ENCODE results near the gene DOP1B.
"Not testable (repeated sequence)": the region's sequence is repeated elsewhere in the genome, so short reads cannot be mapped to it uniquely, and the experiment has no call there.

DOP1B gene

DNA sequence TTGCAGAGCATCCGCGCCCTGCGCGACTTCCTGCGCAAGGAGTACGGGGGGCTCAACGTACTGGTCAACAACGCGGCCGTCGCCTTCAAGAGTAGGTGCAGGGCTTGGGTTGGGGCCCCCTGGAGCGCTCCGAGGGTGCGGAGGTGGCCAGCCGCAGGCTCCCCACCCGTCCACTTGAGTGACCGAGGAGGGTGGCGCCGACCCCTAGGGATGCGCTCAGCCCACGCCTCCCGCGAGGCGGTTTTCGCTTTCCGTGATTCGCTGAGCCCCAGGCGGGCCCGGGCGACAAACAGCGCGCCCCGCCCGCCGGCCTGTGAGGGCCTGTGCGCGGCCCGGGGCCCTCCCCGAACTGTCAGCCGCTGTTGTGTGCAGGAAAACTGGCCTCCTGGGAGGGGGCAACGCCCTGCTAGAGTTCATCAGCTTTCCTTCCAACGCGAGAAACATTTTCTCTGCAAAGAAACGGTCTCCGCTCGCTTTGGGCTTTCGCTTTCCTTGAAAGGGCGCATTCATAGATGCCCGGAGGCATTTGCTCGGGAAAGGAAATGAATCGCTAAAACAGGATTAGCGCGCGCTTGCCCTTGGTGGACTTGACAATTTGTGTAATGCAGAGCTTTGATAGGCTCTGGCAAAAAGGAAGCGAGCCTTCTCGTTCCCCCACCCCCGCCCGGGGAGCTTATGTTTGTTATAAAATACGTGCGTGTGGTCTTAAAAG, 21.1 kb upstream of the DOP1B start:
- peak; percentile 74 to 77 for DNase-seq

DNA sequence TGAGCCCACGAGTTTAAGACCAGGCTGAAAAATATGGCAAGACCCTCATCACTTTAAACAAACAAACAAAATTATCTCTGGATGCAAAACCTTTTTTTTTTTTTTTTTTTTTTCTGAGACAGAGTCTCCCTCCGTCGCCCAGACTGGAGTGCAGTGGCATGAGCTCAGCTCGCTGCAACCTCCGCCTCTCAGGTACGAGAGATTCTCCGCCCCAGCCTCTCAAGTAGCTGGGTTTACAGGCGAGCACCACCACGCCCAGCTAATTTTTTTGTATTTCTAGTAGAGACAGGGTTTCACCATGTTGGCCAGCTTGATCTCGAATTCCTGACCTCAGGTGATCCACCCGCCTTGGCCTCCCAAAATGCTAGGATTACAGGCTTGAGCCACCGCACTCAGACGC, 16.8 kb upstream of the DOP1B start:
- DNase-seq: not testable (repeated sequence)

DNA sequence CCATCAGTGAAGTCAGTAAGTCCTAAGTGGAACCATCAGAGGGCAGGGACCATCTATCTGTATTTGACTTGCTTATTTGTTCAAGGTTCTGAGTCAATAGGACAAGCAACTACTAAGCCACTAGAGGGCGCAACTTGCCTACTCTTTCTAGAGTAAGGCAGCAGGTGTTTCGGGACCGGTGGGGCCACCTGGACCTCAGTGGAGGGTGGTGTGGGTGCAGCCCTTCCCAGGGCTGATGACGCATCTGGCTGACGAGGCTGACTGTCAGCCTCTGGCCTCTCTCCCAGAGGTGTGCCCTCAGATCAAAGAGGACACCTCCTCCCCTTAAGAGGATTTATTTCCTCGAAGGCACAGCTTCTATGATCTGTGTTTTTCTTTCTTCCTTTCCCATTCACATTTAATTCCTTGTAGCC, 15.1 kb upstream of the DOP1B start:
- DNase-seq: peak; percentile 98

DNA sequence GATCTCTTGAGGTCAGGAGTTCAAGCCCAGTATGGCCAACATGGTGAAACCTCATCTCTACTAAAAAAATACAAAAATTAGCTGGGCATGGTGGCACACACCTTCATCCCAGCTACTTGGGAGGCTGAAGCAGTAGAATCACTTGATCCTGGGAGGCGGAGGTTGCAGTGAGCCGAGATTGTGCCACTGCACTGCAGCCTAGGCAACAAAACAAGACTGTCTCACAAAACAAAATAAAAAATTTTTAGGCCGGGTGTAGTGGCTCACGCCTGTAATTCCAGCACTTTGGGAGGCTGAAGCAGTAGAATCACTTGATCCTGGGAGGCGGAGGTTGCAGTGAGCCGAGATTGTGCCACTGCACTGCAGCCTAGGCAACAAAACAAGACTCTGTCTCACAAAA, 12.4 kb upstream of the DOP1B start:
- not testable (repeated sequence) for DNase-seq

DNA sequence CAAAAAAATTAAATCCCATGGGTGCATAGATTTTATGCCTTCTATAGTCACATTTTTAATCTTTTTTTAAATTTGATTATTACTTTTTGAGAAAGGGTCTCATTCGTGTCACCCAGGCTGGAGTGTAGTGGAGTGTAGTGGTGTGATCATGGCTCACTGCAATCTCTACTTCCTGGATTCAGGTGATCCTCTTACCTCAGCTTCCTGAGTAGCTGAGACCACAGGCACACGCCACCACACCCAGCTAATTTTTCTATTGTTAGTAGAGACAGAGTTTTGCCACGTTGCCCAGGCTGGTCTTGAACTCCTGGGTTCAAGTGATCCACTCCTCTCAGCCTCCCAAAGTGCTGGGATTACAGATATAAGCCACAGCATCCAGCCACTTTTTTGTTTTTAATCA, 11.4 kb upstream of the DOP1B start:
- DNase-seq: no peak

DNA sequence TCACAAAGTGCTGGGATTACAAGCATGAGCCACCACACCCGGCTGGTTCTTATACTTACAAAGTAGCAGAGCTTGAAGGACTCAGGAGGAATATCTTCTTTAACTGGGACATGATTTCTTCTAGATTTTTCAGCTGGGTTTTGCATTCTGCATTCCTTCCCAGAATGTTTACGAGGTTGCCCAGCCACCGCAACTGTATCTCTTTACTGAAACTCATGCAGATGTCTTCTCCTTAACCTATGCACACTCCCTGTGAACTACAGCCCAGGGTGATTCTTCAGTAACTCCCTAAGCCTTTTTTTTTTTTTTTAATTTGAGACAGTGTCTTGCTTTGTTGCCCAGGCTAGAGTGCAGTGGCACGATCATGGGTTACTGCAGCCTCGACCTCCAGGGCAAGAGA, 8.7 kb upstream of the DOP1B start:
- DNase-seq: no peak

DNA sequence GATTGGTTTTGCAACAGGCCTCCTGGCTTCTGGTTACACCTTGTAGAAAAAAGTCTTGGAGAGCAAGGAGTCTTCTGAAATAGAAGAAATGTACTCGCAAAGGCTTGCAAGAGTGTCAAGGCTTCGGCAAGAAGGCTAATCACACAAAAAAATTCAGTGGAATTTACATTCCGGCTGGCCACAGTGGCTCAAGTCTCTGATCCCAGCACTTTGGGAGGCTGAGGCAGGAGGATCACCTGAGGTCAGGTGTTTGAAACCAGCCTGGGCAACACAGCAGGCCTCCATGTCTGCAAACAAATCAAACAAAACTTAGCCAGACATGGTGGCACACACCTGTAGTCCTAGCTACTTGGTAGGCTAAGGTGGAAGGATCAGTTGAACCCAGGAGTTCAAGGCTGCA, 7.7 kb upstream of the DOP1B start:
- DNase-seq: no peak

DNA sequence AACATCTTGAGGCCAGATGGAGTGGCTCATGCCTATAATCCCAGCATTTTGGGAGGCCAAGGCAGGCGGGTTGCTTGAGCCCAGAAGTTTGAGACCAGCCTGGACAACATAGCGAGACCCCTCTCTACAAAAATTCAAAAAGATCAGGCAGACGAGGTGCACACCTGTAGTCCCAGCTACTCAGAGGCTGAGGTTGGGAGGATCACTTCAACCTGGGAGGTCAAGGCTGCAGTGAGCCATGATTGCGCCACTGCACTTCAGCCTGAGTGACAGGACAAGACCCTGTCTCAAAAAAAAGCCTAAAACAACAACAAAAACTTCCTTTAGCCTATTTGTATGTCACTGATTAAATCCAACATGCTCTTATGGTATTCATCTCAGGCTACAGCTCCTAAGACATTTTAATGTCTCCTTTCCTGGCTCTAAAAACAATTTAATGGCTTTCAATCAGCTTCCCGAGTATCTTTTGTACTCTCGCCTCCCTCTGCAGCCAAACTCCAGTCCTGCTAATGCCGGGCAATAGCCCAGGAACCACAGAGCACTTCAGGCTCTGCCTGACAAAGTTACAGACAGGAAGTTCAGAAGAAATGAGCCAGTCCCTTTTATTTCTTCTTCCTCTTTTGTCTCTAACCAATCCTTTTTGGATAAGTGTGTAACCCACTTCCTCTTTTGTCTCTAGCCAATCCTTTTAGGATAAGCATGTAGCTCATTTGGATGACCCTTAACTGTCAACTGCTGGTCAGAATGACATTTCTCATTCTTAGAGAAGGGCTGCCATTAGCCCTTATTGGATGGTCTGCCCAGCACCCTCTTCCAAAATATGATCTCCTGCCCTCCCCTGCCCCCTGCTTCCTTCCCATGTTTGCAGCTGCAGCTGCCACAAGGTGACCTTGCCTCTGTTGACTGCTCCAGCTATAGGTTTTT, 6.6 kb upstream of the DOP1B start:
- no peak for DNase-seq

DNA sequence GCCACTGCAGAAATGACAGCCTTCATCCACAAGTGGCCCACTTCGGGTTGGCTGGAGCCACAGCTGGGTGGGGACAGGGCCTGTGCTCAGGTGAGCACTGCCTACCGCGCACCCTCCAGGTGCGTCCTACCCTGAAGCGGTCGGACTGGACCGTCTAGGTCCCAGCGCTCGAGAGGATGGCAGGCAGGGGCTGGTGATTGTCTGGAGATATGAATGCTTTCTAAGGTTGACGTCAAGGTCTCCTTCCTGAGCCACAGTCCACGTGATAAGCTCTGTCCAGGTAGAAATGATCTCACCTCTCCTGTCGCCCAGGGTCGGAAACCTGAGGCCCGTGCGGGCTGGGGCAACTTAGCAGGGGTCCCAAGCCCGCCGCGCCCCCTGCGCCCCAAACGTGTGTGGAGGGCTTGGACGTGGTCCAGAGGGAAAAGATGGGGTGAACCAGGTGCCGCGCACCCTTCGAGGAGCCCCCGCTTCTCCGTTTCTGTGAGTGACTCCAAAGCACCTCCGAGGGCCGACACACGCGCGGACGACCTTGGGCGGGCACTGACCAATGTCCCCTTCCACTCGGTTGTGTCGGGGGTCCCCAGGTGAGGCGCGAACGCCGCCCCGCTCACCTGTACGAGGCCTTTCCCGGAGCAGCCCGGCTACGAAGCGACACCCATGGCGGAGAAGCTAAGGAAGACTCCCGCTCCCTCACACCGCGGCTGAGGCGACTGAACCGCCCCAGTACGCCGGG, 853 bp upstream of the DOP1B start:
- no peak for DNase-seq

DNA sequence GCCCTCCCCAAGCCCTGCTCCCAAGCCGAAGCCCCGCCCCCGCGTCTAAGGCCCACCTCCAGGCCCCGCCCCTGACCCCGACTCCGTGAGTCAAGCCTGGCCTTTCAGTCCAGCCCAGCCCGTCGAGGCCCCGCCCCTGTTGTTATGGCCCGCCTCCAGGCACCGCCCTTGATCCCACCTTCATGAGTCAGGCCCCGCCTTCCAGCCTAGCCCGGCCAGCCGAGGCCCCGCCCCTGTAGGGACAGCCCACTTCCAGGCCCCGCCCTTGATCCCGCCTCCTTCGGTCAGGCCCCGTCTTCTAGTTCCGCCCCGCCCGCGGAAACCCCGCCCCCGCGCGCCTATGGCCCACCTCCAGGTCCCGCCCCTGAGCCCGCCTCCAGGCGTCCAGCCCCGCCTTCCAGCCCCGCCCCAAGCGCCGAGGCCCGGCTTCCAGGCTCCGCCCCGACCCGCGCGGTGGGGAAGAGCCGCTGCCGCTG, 247 bp upstream of the DOP1B start:
- peak; percentile 95 to 96 for DNase-seq

DNA sequence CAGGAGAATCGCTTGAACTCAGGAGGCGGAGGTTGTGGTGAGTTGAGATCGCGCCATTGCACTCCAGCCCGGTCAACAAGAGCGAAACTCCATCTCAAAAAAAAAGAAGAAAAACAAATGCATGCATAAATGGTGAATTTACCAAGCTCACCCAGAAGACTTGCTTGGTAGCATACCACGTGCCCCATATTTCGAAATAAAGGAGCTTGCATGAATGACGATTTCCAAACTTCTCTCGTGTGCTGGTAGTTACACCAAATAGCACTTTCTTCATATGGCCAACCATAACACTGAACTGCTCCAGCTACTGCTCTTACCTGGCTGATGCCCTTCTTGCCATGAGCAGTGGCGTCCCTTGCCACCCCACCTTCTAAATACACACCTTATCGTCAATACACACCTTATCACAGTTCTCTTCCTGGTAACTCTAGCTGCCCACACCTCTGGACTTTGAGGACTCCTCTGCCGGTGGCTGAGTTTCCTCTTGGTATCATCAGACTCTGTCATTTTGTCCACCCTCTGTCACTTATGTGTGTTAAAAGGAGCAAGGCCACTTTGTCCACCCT, 2.8 kb downstream of the DOP1B start:
- no peak for DNase-seq

DNA sequence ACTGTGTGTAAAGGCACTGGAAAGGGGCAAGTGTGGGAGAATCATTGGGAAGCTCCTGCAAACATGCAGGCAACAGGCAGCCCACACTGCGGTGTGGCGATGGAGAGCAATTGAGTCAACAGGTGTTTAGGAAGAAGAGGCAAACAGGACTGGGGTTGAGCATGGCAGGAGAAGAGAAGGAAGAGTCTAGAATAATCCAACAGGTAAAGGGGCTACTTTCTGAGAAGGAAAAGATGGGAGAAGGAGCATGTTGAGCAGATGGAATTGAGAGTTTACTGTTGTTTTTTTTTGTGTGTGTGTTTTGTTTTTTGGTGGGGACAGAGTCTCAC, 4.2 kb downstream of the DOP1B start:
- no peak for DNase-seq

DNA sequence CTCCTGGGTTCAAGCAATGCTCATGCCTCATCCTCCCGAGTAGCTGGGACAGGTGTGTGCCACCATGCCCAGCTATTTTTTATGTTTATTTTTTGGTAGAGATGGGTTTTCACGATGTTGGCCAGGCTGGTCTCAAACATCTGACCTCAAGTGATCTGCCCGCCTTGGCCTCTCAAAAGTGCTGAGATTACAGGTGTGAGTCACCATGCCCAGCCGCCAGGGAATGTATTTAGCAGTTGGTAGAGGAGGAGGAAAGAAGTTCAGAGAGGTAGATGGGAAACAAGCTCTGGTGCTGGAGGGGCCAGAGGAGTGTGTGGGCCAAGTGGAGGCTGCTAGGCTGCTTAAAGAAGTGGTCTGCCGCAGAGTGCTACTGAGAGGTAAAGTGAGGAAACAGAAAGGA, 6.0 kb downstream of the DOP1B start:
- DNase-seq: no peak

DNA sequence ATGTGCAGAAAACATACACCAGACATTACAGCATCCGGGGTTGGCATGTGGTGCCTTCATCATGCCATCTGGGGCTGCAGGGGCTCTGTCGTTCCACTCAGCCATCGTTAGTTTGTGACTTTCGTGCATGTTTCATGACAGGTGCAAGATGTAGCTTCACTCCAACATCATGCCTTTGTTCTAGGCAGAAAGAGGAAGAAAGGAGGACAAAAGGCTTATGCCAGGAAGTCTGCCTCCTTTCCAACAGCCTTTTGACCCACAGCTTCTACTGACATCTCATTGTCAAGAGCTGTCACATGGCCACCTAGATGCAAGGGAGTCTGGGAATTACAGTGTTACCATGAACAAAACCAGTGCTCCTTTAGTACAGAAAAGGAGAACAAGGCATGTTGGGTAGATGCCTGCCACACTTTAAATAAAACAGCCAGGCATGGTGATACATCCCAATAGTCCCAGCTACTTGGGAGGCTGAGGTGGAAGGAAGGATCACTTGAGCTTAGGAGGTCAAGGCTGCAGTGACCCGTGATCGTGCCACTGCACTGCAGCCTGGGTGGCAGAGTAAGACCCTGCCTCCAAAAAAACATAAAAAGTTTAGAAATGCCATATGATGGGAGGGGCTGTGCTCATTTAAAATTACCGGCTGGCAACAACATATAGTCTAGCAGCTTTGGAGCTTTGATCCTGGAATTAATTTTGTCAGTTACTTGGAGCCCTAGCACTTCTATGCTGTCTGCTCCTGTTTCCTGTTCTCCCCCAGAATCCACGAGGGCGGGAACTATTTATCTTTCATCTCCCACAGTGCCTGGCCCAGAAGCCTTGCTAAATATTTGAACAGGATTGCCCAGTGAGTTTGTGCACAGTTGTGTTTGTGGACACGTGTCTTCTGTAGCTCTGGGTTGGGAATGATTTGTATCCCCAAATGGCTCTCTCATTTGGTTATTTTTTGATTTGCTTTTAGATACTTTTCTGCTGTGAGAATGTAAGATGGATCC, 7.4 kb downstream of the DOP1B start:
- DNase-seq: peak; percentile 58 to 60

DNA sequence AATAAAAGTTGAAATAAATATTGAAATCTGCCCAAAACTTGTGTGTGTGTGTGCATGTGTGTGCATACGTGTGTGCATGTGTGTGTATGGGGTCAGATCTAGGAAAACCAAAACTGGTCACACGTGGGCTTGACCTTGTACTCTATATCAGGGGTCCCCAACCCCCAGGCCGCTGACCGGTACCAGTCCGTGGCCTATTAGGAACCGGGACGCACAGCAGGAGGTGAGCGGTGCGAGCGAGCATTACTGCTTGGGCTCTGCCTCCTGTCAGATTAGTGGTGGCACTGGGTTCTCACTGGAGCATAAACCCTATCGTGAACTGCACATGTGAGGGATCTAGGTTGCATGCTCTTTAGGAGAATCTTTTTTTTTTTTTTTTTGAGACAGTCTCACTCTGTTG, 8.7 kb downstream of the DOP1B start:
- DNase-seq: no peak

DNA sequence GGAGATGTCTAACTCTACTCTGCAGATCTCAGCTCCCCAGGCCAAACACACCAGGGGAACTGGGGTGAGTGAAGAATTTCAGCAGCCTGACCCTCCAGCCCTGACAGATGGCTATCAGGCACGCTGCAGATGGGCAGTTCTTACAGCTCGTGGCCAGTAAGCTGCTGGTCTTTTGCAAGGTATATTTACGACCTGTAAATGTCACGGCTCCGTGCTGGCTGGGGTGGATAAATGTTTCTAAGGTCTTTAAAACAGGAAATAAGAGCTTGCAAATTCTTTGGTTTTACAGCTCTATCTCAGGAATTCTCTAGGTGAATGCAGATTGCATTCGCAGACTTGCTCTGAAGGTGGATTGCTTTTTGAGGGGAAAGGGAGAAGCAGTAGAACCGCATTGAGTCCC, 10.1 kb downstream of the DOP1B start:
- DNase-seq: no peak

DNA sequence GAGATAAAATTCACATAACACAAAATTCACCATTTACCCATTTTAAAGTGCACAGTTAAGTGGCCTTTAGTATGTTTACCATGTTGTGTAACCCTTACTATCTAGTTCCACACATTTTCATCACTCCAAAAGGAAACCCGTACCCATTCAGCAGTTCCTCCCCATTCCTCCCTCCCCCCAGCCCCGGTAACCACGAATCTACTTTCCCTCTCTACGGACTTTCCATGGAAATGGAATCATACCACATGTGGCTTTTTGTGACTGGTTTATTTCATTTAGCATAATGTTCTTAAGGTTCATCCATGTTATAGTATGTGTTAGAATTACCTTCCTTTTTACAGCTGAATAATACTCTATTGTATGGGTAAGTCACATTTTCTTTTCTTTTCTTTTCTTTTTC, 10.9 kb downstream of the DOP1B start:
- DNase-seq: no peak

DNA sequence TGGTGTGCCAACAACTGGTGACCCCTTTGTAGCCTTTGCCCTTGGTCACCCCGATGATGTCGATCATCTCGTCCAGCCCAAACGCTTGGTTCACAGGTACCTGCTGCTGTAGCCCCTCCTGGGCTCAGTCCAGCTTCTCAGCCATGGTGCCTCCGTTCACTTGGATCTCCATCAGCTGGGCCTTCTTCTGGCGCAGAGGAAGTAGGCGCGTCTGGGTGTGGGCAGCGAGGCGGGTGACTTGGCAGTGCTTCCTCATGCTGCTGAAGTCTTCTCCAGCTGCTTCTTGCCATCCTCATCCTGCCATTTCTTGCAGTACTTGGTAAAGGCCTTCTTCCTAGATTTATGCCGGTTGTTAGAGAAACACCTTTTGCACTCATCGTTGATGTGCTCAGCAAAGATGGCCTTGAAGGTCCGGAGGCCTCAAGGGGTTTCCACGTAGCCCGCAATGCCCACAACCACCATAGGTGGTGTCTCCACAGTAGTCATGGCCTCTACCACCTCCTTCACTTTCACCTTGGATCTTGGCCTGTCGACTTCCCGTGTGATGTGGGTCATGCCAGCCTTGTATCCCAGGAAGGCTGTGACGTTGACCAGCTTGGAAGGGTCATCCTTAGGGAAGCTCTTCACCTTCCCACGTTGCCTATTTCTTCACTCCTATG, 13.0 kb downstream of the DOP1B start:
- no peak for DNase-seq

DNA sequence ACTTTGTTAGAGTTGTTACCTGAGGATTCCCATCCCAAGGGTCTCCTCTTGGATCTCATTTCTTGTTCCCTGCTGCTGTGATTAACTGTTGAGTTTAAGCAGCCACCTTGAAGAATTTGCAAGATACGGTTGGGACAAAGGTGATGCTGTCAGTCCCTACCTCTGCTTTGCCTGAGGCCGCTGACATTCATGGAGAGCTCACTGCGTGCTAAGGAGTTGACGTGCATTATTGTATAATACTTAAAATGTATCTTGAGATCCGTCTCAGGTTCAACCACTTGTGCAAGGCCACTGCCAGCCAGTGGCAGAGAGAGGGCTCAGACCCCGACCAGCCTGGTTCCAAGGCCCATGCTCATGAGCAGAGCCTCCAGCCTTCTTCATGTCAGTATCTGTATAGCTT, 14.2 kb downstream of the DOP1B start:
- no peak for DNase-seq

DNA sequence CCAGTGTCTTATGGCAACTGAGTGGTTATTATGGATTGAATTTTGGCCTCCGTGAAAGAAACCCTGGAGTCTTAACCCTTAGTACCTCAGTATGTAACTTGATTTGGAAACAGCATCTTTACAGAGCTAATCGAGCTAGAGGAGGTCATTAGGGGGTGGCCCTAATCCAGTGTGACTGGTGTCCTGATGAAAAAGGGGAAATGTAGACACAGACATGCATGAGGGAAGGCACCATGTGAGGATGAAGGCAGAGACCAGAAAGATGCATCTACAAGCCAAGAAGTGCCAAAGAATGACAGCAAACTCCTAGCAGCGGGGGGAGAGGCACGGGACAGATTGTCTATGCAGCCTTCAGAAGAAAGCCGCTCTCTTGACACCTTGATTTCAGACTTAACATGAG, 14.7 kb downstream of the DOP1B start:
- no peak for DNase-seq

DNA sequence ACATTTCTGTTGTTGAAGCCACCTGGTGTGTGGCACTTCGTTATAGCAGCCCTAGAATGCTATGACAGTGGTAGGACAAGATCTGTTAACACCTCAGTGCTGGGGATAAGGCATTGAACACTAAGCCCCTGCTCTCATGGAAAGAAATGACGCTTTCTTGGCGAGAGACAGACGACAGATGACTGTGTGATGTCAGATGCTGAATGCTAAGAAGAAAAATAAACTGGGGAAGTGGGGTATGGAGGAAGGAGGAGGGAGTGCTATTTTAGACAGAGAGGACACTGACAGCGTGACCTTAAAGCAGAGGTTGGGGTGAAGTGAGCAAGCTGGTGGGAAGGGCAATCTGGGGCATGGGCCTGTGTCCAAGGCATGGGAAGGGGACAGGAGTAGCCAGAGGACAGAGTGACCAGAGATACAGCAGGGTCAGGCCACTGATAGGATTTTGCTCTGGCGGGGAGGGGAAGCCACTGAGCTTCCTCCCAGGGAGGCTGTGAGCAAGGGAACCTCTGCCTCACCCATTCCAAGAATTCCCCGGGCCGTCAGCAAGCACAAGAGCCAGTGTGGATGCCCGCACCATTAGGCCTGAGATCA, 15.2 kb downstream of the DOP1B start:
- DNase-seq: no peak

Measured in SHP77 (cell line).